ENCODE measurements around the gene TIAM2.

Gene TIAM2

GRCh38 chr6:155062866-155063341 is 67.8 kb downstream of the TIAM2 start:
- no peak for DNase-seq (ENCODE audit: low read depth in 2 of 2)

- DNase-seq (ENCODE audit: low read depth in 2 of 2) = no peak
Measured at GRCh38 chr6:155064303-155064702, 69.2 kb downstream of the TIAM2 start.

- DNase-seq (ENCODE audit: low read depth in 2 of 2) = no peak
Measured at GRCh38 chr6:155066361-155066760, 71.2 kb downstream of the TIAM2 start.

- no peak for DNase-seq (ENCODE audit: low read depth in 2 of 2)
Measured at GRCh38 chr6:155066921-155067680, 72.0 kb downstream of the TIAM2 start.

- DNase-seq (ENCODE audit: low read depth in 2 of 2) = no peak
Measured at GRCh38 chr6:155067956-155068615, 73.0 kb downstream of the TIAM2 start.

- no peak for DNase-seq (ENCODE audit: low read depth in 2 of 2)
Measured at GRCh38 chr6:155069543-155069942, 74.4 kb downstream of the TIAM2 start.

GRCh38 chr6:155075930-155076695 is 81.0 kb downstream of the TIAM2 start:
- no peak for DNase-seq (ENCODE audit: low read depth in 2 of 2)

GRCh38 chr6:155077331-155077730 is 82.2 kb downstream of the TIAM2 start:
- DNase-seq (ENCODE audit: low read depth in 2 of 2) = no peak

- no peak for DNase-seq (ENCODE audit: low read depth in 2 of 2)
Measured at GRCh38 chr6:155077784-155078183, 82.7 kb downstream of the TIAM2 start.

- DNase-seq (ENCODE audit: low read depth in 2 of 2) = no peak
Measured at GRCh38 chr6:155078331-155078745, 83.2 kb downstream of the TIAM2 start.

- DNase-seq (ENCODE audit: low read depth in 2 of 2) = peak in 1 of 2 experiments; percentile 7
Measured at GRCh38 chr6:155079985-155080452, 84.9 kb downstream of the TIAM2 start.

- DNase-seq (ENCODE audit: low read depth in 2 of 2) = no peak
Measured at GRCh38 chr6:155080881-155081845, 86.0 kb downstream of the TIAM2 start.

GRCh38 chr6:155084431-155085123 is 89.5 kb downstream of the TIAM2 start:
- no peak for DNase-seq (ENCODE audit: low read depth in 2 of 2)

GRCh38 chr6:155085582-155086257 is 90.6 kb downstream of the TIAM2 start:
- DNase-seq (ENCODE audit: low read depth in 2 of 2) = no peak

GRCh38 chr6:155088856-155089255 is 93.7 kb downstream of the TIAM2 start:
- DNase-seq (ENCODE audit: low read depth in 2 of 2) = no peak

- no peak for DNase-seq (ENCODE audit: low read depth in 2 of 2)
Measured at GRCh38 chr6:155089746-155090145, 94.6 kb downstream of the TIAM2 start.

- DNase-seq (ENCODE audit: low read depth in 2 of 2) = no peak
Measured at GRCh38 chr6:155090166-155090565, 95.1 kb downstream of the TIAM2 start.

GRCh38 chr6:155091756-155092155 is 96.6 kb downstream of the TIAM2 start:
- DNase-seq (ENCODE audit: low read depth in 2 of 2) = no peak

GRCh38 chr6:155093430-155093829 is 98.3 kb downstream of the TIAM2 start:
- DNase-seq (ENCODE audit: low read depth in 2 of 2) = peak in 1 of 2 experiments; percentile 24

GRCh38 chr6:155100087-155100486 is 105.0 kb downstream of the TIAM2 start:
- DNase-seq (ENCODE audit: low read depth in 2 of 2) = no peak

Data from stimulated activated CD4-positive, alpha-beta T cell treated with anti-CD3 and anti-CD28 coated beads, Interleukin-12 subunit alpha, Interleukin-12 subunit beta, amount 100 ng/mL, for 24 hours (primary cell).